GM18507 (cell line): Measurements from ENCODE around the gene ADGRG6.

Experiments
- DNase-seq: peaks from one replicate; pipeline ENCODE4 v3.0.0; 2011; ENCODE audit warnings: low read depth; ENCODE audit not compliant: insufficient read length; ENCODE audit errors: extremely low spot score
- FAIRE-seq: peaks from 2 replicates; lab custom pipeline; 2011; peaks lifted over from hg19 to GRCh38; lab: Jason Lieb, UNC

The ADGRG6 gene

DNA sequence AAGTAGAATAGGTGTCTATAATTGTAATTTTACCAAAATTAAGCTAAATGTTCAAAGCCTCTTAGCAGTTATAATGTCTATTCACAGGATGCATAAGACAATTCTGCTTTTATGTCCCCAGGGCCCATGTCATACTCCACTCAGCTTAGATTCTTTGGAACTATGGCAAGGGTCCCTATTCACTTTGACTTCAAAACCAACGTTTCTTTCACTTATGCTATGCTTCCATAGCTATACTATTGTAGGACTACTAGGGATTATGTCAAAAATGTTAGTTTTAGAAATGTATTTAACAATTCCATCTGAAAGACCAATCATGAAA, 15.8 kb upstream of the ADGRG6 start:
- DNase-seq: no peak
- no peak for FAIRE-seq

DNA sequence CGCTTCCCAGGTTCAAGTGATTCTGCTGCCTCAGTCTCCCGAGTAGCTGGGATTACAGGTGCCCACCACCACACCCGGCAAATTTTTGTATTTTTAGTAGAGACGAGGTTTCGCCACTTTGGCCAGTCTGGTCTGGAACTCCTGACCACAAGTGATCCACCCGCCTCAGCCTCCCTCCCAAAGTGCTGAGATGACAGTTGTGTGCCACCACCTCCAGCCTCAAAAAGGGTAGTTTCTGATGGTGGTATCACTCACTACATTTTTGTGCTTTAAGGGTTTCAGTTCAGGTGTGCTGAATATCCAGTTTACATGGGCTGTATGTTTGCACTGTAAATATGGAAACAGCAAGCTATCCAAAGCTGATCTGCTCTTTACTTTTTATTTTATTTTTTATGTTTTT, 12.1 kb upstream of the ADGRG6 start:
- FAIRE-seq: no peak
- DNase-seq: no peak

- DNase-seq: no peak
Observed at GRCh38 chr6:142290851-142291250, 11.0 kb upstream of the ADGRG6 start.

DNA sequence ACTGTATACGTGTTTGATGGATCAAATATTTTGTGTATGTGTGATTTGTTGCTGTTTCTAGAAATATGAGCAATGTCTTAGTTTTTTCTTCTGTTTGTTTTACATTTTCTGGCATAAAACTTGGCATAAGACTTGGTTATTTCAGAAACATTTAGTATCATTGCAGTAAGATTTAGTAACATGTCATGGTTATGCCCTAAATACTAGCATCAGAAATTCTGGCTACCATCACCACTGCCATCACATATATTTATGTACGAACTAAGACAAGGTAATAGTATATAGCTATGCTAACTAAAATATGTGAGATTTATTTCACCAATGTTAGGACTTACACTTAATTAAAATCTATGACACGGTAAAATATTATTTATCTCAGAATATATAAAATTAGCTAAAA, 10.3 kb upstream of the ADGRG6 start:
- no peak for DNase-seq
- FAIRE-seq: no peak

More at GRCh38 chr6:142290851-142291250, 11.0 kb upstream of the ADGRG6 start:
- no peak for FAIRE-seq

DNA sequence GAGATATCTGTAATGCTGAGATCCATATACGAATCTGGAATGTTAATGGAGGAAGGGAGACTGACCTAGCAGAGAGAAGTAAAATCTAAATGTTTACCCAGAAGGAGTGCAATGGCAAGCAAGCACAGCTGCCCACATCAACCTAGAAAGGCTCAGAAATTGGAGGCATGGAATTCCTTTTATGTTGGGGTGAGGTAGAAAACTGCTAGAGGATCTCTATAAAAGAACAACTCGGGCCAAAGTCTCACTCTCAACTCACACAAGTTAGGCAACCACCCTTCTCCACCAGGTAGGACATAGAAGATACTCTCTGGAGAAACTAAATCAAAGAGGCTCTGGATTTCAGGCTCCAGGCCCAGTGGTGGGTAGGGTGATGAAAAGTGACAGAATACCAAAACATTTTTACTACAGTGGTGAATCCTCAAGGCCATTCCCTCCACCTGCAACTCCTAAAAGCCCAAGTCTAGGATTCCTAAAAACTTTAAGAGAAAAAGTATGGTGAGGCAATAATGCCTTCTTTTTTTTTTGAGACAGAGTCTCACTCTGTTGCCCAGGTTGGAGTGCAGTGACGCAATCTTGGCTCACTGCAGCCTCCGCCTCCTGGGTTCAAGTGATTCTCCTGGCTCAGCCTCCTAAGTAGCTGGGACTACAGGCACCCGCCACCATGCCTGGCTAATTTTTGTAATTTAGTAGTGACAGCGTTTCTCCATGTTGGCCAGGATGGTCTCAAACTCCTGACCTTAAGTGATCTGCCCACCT, 9.5 kb upstream of the ADGRG6 start:
- DNase-seq (no peak), FAIRE-seq (no peak)

DNA sequence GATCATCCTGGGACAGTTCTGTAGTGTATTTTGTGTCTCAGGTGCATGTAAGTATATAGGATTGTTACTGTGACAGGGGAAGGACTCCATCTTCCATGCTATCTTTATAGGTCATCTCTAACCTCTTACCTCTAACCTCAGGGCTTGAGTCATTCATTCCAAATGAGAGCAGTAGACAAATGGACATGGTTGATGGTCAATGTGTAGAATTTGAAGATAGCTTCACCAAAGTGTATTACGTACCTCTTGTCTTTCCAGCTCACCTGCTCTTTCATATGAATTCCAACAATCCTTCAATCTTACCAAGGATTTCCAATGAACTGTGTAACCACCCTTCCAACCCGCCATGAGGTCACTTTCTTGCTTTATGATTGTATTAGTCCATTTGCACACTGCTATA, 8.7 kb upstream of the ADGRG6 start:
- FAIRE-seq (no peak), DNase-seq (no peak)

DNA sequence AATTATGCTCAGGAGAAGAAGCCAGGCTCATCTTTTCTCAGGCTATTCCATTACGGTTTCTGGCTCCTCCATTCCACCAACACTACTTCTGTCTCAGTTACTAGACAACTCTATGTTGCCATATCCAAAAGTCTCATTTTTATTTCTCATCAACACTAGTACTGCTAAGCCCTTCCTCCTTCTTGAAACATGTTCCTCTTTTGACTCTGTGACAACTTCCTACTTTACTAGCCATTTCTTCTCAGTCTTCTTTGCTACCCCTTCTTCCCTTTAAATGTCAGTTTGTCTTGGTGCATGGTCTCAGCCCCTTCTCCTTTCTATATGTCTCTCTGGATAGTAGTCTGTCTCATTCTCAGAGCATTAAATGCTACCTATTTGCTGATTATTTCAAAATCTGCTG, 7.1 kb upstream of the ADGRG6 start:
- DNase-seq (no peak), FAIRE-seq (no peak)

DNA sequence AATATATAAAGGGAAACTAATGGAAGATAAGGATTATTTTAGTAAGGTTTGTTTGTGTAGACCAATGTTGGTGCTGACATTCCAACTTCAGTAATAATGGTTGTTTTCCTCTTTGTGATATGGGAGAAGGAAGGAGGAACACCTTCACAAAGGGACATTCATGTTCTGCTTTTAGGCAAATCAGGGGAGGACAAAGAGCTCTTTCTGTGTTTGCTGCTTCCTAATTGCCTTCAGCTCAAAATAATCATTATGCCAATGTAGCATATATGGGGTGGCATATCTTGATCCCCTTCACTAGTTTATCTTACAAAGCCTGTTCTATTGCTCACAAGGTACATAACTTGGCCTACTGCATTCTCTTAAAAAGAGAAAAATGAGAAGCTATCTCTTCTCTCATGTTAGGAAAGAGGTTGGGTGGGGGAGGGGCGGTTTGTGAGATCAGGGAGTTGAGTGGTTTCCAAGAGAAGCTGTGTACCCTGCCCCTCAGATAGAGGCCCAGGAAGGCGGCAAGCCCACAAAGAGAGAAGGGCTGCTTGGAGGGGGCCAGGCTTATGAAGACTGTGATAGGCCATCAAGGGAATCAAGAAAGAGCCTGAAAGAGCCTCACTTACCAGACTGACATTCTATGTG, 4.7 kb upstream of the ADGRG6 start:
- no peak for FAIRE-seq
- DNase-seq: no peak

DNA sequence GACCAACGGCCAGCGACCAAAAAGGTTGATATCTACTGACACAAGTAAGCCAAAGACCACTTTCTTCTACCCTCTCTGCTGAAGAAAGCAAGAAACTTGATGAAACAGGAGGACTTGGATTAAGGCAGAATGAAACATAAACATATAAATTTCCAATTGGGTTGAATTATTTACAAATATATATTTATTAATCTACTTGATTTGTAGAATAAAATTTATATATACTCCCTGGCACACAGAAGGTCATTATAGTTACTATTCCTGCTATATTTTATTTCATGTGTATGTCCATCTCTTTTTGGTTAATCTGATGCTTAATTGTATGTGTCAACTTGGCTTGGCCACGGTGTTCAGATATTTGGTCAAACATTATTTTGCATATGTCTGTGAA, 4.2 kb upstream of the ADGRG6 start:
- FAIRE-seq (no peak), DNase-seq (no peak)

- FAIRE-seq (no peak), DNase-seq (no peak)
Observed at GRCh38 chr6:142297996-142298753, 3.6 kb upstream of the ADGRG6 start.

DNA sequence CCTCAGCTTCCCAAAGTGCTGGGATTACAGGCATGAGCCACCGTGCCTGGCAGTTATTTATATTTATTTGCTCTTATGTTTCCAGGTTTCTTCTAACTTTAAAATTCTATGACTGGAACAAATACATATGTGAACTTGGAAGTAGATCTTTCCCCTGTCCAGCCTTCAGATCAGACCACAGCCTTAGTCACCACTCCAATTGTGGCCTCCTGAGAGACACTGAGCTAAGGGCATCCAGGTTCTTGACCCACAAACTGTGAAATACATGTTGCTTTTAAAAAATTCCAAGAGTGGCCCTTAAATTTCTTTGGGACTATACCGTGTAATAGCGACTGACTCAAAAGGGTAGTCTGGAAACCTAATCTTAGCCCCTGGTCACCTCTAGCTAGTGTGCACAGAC, 1.5 kb upstream of the ADGRG6 start:
- no peak for FAIRE-seq

GRCh38 chr6:142300758-142301650, 803 bp upstream of the ADGRG6 start:
- FAIRE-seq (no peak), DNase-seq (no peak)

More for the DNA sequence above, 1.5 kb upstream of the ADGRG6 start:
- no peak for DNase-seq

DNA sequence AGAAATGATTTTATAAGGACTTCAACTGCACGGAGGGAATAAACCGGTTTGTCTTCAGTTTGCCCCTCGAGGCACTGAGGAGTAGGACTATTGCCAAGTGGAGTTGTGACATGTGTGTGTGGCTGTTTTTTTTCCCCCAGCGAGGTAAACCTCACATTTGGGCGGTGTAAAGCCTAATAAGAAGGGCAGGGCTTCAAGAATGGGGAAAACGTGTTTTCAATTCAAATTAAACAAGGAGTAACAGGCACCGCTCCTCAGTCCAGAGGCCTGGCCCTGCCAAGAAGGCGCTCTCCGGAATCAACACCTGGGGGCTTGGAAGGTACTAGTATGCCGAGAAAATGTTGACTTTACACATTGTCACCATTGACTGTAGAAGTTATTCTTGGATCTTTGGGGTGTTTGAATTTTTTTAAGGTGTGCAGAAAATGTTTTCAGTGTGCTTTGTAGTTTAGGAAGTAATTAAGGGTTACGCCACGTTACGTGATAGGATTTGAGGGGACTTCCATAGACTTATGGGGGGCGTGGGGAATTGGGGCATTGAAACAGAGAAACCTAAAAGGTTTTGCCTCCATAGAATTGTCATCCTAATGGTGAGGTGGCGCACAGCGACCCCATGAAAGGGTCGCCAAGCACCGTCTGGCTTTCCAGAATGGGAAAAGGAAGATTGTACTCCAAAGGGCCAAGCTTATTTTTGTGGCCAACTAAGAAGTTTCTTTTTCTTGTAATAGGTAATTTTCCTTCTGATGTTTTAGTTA, 791 bp downstream of the ADGRG6 start:
- FAIRE-seq (no peak), DNase-seq (no peak)

- no peak for FAIRE-seq
- DNase-seq: no peak
Observed at GRCh38 chr6:142303176-142303533, 1.3 kb downstream of the ADGRG6 start.

DNA sequence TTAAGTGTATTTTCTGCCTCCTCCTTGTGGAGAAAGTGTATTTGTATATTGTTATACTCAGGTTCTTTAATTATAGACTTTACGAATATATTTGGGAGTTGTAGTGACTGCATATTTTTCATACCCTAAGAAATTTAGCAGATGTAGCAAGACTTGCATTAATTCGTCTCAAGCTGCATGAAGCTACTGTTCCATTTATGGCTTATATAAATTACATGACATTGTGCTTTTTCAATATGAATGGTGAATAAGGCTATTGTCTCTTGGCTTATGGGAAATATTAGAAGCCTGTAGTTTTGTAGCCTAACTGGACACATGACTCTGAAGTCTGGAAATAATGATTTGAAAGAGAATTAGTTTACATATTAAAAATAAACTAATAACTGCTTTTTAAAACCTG, 2.4 kb downstream of the ADGRG6 start:
- no peak for FAIRE-seq
- DNase-seq: no peak

DNA sequence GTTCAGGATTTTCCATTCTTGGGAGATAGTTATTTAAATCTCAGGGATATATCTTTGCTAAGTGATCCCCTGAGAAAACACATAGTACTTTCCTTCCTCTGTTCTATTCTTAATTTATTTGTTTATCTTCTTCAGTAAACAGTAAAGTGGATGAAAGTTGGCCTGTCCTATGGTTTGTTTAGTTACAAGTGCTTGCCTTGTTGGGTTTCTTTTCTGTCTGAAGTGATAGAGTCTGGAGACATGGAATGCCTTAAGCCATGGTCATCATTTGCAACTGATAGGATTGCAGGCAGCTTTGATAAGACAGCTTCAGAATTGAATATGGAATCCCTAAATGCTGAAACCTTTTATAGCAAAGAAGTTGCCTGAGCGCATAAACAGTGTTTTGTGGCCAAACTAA, 4.9 kb downstream of the ADGRG6 start:
- DNase-seq (no peak), FAIRE-seq (no peak)

DNA sequence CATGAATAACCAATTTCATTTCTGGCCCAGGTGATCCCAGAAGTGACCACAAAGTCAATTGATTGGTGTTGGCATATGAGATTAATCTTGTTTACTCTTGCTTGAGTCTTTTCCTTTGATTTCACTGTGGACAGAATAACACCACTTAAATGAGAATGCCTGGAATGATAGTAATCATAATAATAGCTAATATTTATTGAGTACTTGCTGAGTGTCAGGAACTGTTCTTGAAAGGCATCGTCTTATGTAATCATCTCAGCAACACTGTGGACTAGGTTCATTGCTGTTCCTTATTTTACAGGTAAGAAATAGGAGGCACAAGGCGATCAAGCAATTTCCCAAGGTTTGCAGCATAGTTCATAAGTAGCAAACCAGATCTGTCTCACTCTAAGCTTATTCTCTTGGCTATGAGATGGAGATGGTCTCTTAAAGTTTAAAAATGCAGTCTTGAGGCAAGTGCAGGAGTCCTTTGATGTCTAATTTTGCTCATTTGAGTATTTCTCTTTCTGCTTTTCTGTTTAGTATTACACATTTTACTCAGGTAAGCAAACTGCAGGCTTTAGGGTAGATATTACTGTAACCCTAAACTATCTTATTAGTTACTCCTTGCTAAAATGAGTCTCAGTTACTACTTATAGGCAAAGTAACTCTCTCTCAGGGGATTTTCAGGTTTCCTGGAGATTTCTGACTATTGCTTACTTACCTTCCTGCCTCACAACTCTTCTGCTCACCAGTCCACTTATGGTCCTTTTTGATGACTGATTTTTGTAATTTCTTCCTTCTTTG, 6.3 kb downstream of the ADGRG6 start:
- FAIRE-seq (no peak), DNase-seq (no peak)

DNA sequence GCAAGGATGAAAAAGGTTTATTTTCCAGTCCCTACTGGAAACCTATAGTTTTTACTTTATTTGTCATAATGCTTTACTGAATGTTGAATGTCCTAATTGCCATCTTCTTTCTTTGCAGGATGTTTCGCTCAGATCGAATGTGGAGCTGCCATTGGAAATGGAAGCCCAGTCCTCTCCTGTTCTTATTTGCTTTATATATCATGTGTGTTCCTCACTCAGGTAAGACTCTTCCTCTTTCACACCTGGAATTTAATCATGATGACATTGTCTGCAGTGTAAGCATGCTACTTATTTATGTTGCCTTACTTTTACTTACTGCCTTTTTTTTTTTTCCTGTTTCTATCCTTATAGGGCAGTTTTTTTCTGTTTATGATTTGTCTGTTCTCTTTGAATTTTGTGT, 7.6 kb downstream of the ADGRG6 start:
- DNase-seq (no peak), FAIRE-seq (no peak)

DNA sequence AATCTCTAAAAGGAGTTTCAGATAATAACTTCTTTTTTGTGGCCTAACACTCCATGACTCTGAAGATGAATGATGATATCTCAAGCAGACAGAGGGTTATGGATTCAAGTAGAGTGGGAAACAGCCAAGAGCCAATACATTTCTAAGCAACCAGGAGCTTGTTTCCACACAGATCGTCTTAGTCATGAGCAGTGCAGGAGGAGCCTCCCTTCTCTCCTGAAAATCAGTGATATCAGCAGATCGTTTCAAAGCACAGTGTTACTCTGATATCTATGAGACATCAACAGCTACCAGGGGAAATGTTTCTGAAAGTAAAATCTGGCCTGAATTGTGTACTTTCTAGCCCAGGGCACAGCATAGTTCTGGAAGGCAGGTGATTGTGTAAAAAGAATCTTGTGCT, 11.5 kb downstream of the ADGRG6 start:
- DNase-seq (no peak), FAIRE-seq (no peak)
